Left ventricle myocardium inferior (tissue), 1 donor: ENCODE data around the gene NFKBIE. TPM values are rescaled to one million over a fixed set of nuclear protein-coding genes. Genes with fewer than 3 reads are reported as not detected.

ENCODE experiments used
- DNase-seq: peaks from one replicate; pipeline ENCODE4 v3.0.0-alpha.2; 2020
- H3K27ac ChIP-seq: fragments of 200-600 bp; replicated peaks from 2 replicates; pipeline ENCODE4 v1.8.0; 2021
- H3K27me3 ChIP-seq: fragments of 200-600 bp; 2 replicates; pipeline ENCODE4 v1.8.0; 2021; ENCODE audit warnings: low read depth
- H3K36me3 ChIP-seq: fragments of 200-600 bp; 2 replicates; pipeline ENCODE4 v1.8.0; 2021
- H3K4me1 ChIP-seq: fragments of 200-600 bp; 2 replicates; pipeline ENCODE4 v1.8.0; 2021
- H3K4me3 ChIP-seq: fragments of 200-600 bp; 2 replicates; pipeline ENCODE4 v1.8.0; 2021; ENCODE audit warnings: mild to moderate bottlenecking, moderate library complexity
- H3K9me3 ChIP-seq: fragments of 200-600 bp; replicated peaks from 2 replicates; pipeline ENCODE4 v1.8.0; 2021
- CTCF ChIP-seq: fragments of 200-600 bp; IDR thresholded peaks from 2 replicates; pipeline ENCODE4 v1.8.0; 2021; ENCODE audit warnings: antibody characterized with exemption, mild to moderate bottlenecking, borderline replicate concordance
- intact Hi-C: fragments of 100-400 bp; cut with micrococcal nuclease; formaldehyde crosslinking; loops from one replicate; pipeline ENCODE4 v1.11.0; 2022
- total RNA-seq: library from RNA; stranded (reverse); fragmentation: NEBNext Ultra II Directional; extraction: Animal tissue kit (Norgen Biotek cat#: 25700); gene quantifications from one replicate; pipeline ENCODE4 v1.2.1, GENCODE V29; 2021
- donor health status: DM: no; HTN: yes; CAD: no; lungs with severe emphysema.

Gene NFKBIE
- total RNA-seq, 1 donor from 2014 or later, result 2.1 TPM

DNA sequence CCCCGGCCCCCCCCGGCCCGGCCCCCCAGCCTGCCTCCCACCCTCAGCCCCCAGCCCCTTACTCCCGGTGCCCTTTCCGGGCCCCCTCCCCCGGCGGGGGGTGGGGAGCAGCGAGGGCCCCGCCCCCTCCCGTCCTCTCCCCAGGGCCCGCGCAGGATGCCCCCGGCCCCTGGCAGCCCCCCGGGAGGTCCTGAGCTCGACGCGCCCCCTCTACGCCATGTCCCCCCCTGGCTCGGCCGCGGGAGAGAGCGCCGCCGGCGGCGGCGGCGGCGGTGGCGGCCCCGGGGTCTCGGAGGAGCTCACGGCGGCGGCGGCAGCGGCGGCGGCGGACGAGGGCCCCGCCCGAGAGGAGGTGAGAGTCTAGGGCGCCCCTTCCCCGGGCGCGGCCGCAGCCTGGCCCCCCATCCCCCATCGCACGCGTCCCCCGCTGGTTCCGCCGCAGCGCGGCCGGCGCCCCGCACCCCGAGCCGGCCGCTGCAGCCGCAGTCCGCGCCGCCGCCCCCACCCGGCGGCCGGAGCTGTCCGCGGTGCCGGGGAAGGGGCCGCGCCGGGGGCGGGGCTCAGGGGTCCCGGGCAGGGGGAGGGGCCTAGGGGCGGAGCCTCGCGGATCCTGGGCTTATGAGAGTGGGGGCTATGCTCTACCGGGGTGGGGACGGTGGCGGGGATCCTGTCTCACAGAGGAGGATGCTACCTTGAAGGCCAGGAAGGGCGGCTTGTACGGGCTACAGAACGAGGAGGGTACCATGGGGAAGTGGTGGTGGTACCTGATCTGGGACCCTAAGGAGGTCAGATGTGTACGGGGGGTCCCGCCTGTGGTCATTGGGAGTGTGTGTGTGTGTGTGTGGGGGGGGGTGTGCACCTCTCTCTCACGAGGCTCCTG lies 5.4 kb upstream of the NFKBIE start:
- no peak for TF ChIP-seq CTCF
- intact Hi-C loops, result no loop called here

DNA sequence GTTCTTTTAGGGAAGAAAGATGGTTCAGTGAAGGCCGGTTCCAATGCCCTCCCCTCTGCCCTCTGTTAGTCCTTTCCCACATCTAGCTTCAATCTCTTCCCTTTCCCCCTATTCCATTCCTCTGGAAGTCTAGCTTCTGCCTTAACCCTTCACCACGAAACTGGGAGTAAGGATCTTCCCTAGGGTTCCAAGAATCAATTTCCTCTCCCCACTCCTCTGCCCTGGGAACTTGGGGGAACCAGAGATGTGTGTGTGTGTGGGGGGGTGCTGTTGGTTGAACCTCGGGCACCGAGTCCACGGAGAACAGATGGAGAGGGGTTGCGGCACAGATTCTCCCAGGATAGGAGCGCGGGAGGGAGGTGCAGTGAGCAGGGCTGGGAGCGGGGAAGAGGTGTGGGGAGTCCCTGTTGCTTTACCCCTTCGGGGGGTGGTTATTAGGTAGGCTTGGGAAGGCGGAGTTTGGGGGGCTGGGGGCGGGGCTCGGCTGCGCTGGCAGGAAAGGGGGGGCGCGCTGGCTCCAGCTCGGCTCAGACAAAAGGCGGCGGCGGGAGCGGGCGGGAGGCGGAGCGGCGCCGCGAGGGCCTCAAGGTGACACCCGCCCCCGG lies 4.7 kb upstream of the NFKBIE start, which contains the start of gene TMEM151B:
TSS of gene TMEM151B (plus strand) at position 530 of the 605 bp plus-strand sequence. CDS start 293 bp downstream, outside the sequence.
- no peak for DNase-seq
- intact Hi-C loops, result no loop called here
- no peaks in the 10 kb centered on the region for H3K36me3 ChIP-seq
- H3K9me3 ChIP-seq, result no peaks in the 10 kb centered on the region
- H3K27me3 ChIP-seq, result peaks cover 71% of the 10 kb centered on the region
- peaks cover 11% of the 10 kb centered on the region for H3K4me1 ChIP-seq
- no peak for TF ChIP-seq CTCF
- no peak within 1 kb of the TSS for H3K27ac ChIP-seq
- H3K4me3 ChIP-seq, result peak within 1 kb of the TSS; percentile 57

More for the DNA sequence above, 5.4 kb upstream of the NFKBIE start:
- Histone ChIP-seq H3K27ac (no peak overlapping the region), H3K4me3 (peak overlapping the region; percentile 57), H3K36me3 (no peaks in the 10 kb centered on the region), H3K27me3 (peaks cover 78% of the 10 kb centered on the region), H3K4me1 (peaks cover 10% of the 10 kb centered on the region), H3K9me3 (no peaks in the 10 kb centered on the region)
- no peak for DNase-seq

DNA sequence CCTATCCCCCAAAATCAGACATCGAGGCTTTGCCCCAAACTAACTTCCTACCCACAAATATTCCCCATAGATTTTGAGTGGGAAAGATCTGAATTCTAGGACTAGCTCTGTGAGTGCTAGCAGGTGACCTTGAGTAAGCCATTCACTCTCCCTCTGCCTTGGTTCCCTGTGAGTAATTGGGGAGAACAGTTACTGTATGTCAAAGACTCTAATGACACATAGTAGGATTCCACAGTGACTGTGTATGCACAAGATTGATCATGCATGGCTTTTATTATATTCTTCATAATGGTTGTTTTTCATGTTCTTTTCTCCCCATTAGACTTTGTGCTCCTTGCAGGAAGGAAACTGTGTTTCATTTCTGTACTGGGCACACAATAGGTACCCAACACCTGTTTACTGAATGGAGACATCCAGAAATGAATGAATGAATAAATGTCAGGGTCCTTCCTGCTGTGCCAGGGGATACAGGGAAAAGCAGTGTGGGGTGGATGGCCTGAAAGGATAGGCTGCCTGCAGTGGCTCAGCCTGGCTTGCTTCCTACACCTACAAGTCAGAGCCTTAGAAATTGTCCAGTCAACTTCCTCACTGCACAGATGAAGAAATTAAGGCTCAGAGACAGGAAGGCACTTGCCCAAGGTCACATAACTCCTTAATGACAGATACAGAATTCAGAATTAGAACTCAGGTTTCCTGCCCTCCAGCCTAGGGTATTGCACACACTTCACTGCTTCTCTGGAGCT lies 4.0 kb upstream of the NFKBIE start:
- H3K27ac ChIP-seq, result no peak overlapping the region
- H3K9me3 ChIP-seq, result no peaks in the 10 kb centered on the region
- H3K36me3 ChIP-seq, result no peaks in the 10 kb centered on the region
- TF ChIP-seq CTCF, result no peak
- H3K4me1 ChIP-seq, result peaks cover 18% of the 10 kb centered on the region
- intact Hi-C loops, result no loop called here
- H3K4me3 ChIP-seq, result no peak overlapping the region
- H3K27me3 ChIP-seq, result peaks cover 64% of the 10 kb centered on the region
- DNase-seq, result no peak

GRCh38 chr6:44268095-44268628 lies 2.8 kb upstream of the NFKBIE start:
- no peak for DNase-seq

More at GRCh38 chr6:44268095-44268628, 2.8 kb upstream of the NFKBIE start:
- no peaks in the 10 kb centered on the region for H3K36me3 ChIP-seq
- no peak overlapping the region for H3K4me3 ChIP-seq
- no peaks in the 10 kb centered on the region for H3K9me3 ChIP-seq
- TF ChIP-seq CTCF, result peak; percentile 93
- intact Hi-C loops, result no loop called here
- no peak overlapping the region for H3K27ac ChIP-seq
- peaks cover 30% of the 10 kb centered on the region for H3K4me1 ChIP-seq
- H3K27me3 ChIP-seq, result peaks cover 52% of the 10 kb centered on the region
